WERI-Rb-1 (cell line): ENCODE measurements around the gene CAMTA1.

Source experiments
- DNase-seq: peaks from one replicate; pipeline ENCODE4 v3.0.0-alpha.2; 2020
- H3K27ac ChIP-seq: fragments of 250-450 bp; sonication (Bioruptor Pico); 2 replicates; pipeline ENCODE4 v1.5.1; 2020; ENCODE audit warnings: mild to moderate bottlenecking, moderate library complexity
- H3K27me3 ChIP-seq: fragments of 250-450 bp; sonication (Bioruptor Pico); 2 replicates; pipeline ENCODE4 v1.5.1; 2021; ENCODE audit warnings: mild to moderate bottlenecking, low read depth, moderate library complexity; ENCODE audit not compliant: insufficient read depth, severe bottlenecking
- H3K36me3 ChIP-seq: fragments of 250-450 bp; sonication (Bioruptor Pico); 2 replicates; pipeline ENCODE4 v1.5.1; 2020; ENCODE audit warnings: mild to moderate bottlenecking, moderate library complexity
- H3K4me3 ChIP-seq: 2 replicates; pipeline ENCODE4 v1.5.1; 2011; ENCODE audit warnings: low read depth, mild to moderate bottlenecking, control low read depth, low read length
- H3K9me3 ChIP-seq: fragments of 250-450 bp; sonication (Bioruptor Pico); 2 replicates; pipeline ENCODE4 v1.5.1; 2021; ENCODE audit warnings: mild to moderate bottlenecking, moderate library complexity; ENCODE audit not compliant: severe bottlenecking
- CTCF ChIP-seq: IDR thresholded peaks from 2 replicates; pipeline ENCODE4 v1.5.1; 2011; ENCODE audit warnings: low read depth, mild to moderate bottlenecking, control low read depth, inconsistent platforms, low read length

The CAMTA1 gene

DNA sequence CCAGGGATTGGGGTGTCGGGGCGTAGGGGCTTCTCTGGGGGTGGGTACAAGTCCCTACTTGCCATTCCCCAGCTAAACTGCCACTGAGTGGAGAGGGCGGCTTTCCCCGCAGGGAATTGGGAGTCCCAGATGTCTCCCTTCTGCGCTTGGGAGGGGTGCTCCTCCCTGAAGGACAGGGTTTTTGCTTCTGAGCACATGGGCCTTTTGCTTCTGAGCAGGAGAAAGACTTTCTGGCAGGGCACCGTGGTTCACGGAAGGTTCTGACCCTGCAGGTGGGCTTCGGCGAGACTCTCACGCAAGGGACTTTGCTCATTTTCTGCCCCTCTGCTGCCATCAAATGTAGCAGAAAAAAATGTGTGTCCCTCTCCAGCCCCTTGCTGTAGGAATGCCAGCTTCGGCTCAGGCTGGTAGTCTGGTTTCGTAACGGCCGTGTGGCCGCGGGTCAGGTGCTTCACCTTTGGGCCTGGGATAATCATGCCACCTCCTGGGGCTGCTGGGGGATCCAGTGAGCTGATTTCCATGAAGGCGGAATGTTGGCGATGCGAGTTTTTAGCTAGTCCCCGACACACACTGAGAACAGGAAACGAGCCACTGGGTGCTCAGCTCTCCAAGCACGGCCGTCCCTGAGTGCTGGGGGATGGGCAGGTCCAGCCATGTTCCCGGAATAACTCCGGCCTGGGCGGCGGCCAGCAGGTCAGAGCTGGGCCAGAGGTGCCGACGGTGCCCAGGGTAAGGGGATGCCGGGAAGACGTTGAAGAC lies 364.0 kb downstream of the CAMTA1 start:
- H3K27ac ChIP-seq: no peak overlapping the region
- no peak overlapping the region for H3K4me3 ChIP-seq
- no peaks in the 10 kb centered on the region for H3K36me3 ChIP-seq
- no peaks in the 10 kb centered on the region for H3K27me3 ChIP-seq
- no peaks in the 10 kb centered on the region for H3K9me3 ChIP-seq
- DNase-seq: no peak
- TF ChIP-seq CTCF: no peak

DNA sequence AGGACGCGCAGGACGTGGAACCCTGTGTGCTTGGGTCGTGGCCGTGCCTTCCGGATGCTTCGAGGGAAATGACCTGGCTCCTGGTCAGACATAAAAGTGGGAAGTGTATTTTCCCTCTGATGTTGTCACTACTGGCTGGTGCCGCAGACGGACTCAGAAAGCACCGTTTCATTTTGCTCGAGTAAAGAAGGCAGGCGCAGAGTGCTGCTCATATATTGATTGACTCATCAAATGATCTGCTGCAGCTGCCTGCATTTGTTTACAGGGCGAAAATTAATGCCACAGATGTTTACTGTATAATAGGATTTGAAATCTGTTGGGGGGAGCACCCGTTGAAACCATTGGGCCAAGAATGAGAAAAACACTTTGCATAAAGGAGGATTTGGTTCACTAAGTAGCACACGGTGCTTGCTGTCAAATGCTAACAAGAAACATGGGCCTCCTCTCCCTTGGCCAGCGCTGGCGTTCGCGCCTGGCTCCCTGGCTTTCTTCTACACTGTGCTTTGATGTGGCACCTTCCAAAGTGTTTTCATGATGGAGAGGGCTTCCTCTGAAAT lies 365.5 kb downstream of the CAMTA1 start:
- TF ChIP-seq CTCF: no peak
- Histone ChIP-seq H3K27me3 (no peaks in the 10 kb centered on the region), H3K36me3 (no peaks in the 10 kb centered on the region), H3K27ac (no peak overlapping the region), H3K4me3 (no peak overlapping the region), H3K9me3 (no peaks in the 10 kb centered on the region)
- DNase-seq: no peak

- Histone ChIP-seq H3K36me3 (no peaks in the 10 kb centered on the region), H3K9me3 (no peaks in the 10 kb centered on the region), H3K27ac (no peak overlapping the region), H3K27me3 (no peaks in the 10 kb centered on the region), H3K4me3 (no peak overlapping the region)
- DNase-seq: no peak
- TF ChIP-seq CTCF: no peak
Observed at GRCh38 chr1:7151978-7152377, 366.7 kb downstream of the CAMTA1 start.

GRCh38 chr1:7152655-7153054 lies 367.4 kb downstream of the CAMTA1 start:
- H3K36me3 ChIP-seq: no peaks in the 10 kb centered on the region
- no peak overlapping the region for H3K4me3 ChIP-seq
- no peak for TF ChIP-seq CTCF
- H3K27me3 ChIP-seq: no peaks in the 10 kb centered on the region
- DNase-seq: no peak
- H3K9me3 ChIP-seq: no peaks in the 10 kb centered on the region
- no peak overlapping the region for H3K27ac ChIP-seq

DNA sequence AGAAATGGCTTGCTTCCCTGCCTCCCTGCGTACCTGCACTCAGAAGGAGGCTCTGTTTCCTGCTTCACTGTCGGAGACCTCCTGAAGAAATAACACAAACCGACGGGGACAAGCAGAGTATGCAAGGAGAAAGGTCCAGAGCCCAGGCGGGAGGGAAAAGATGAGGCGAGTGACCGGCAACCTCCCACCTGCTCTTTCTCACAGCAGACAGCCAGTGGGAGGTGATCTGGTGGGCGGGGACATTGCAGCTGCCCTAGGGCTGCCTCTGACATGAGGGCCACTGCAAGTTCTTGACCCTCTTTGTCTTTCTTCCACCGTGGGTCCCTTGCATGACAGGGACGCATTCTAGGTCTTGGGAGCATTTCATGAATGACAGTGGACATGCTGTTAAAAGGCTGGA lies 368.2 kb downstream of the CAMTA1 start:
- DNase-seq: no peak
- Histone ChIP-seq H3K36me3 (no peaks in the 10 kb centered on the region), H3K4me3 (no peak overlapping the region), H3K27me3 (no peaks in the 10 kb centered on the region), H3K27ac (no peak overlapping the region), H3K9me3 (no peaks in the 10 kb centered on the region)
- no peak for TF ChIP-seq CTCF
